GM08714 (cell line): Measurements from ENCODE around the gene PYGM.

Source experiments
- H3K4me3 ChIP-seq: fragments of 200-500 bp; sonication (Bioruptor generic); 2 replicates; pipeline ENCODE4 v1.5.1; 2014; ENCODE audit warnings: mild to moderate bottlenecking, low read length, inconsistent platforms
- ZNF274 ChIP-seq: IDR thresholded peaks from 2 replicates; pipeline ENCODE4 v1.6.1; 2012; ENCODE audit warnings: mild to moderate bottlenecking, low read depth, low read length

PYGM gene

DNA sequence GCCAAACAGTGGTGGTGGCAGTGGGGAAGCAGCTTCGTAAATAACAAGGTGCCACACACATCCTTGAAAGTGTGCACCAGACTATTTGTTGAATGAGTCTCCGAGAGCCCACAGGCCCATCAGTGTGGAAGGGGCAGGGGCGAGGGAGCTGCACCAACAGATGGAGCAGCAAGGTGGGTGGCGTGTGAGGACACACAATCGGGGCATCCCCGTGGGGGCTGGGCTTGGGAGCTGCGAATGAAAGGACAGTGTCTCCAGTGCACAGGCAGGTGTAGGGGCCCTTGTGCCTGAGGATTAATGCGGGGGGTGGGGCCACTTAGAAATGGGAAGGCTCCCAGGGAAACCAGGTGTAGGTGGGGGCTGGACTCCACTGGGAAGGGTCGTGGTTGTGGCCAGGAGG is 39.6 kb downstream of the PYGM start:
- no peak overlapping the region for H3K4me3 ChIP-seq
- TF ChIP-seq ZNF274, result no peak

DNA sequence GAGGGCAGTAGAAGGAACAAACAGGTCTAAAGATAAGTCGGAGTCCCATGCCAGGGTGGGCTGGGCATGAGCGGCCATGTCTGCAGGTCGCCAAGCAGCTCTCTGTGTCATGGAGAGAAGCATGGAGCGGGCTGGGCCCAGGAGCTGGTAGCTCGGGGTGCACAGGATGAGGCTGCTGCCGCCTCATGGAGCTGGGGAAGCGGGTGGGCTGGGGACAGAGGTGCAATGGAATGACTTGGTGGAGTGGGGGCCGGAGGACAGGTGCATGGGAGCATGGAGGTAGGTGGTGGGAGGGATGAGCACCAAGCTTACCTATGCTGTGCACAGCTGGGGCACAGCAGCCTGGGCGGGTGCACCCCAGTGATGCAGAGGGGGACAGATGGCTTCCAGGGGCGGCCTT is 40.4 kb downstream of the PYGM start:
- no peak for TF ChIP-seq ZNF274
- H3K4me3 ChIP-seq, result no peak overlapping the region

DNA sequence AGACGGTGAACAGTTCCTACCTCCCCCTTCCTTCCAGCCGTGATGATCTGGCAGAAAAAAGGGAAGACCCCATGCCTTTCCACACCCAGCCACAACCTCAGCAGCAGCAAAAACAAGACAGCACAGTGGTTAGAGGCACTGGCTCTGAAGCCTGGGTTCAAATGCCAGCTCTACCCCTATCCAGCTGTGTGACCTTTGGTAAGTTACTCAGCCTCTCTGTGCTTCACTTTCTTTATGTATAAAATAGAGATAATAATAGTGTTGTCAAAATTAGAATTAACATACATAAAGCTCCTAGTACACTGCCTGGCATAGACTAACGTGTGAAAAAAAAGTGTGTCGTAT is 41.0 kb downstream of the PYGM start:
- no peak for TF ChIP-seq ZNF274
- H3K4me3 ChIP-seq, result no peak overlapping the region

DNA sequence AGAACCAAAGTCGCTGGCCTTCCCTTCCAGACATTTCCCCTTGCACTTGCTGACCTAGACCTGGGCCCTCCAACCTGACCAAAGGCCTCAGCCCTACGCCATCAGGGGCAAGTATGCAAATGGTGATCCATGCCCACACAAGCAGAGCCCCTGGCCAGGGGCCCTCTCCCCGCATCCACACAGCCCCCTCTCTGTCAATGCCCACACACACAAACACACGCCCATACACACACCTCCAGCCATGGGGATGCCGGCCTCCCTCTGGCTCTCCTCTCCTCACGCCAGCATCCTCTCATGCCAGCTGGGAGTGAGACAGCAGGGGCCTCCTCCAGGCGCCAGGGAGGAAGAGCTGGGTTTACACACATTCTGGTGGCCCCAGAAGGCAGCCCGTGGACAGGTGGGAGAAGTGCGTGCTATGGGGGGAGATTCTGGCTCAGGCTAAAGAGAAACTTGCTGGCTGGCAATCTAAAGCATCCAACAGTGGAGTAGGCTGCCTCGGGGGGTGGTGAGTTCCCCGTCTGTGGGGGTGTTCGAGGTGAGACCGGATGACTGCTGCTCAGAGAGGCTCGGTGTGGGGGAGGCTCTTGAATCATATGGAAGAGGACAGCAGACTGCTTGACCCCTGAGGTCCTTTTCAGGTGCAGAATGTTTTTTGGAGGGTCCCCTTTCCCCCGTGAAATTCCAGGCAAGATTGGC is 41.5 kb downstream of the PYGM start:
- TF ChIP-seq ZNF274, result no peak
- no peak overlapping the region for H3K4me3 ChIP-seq

DNA sequence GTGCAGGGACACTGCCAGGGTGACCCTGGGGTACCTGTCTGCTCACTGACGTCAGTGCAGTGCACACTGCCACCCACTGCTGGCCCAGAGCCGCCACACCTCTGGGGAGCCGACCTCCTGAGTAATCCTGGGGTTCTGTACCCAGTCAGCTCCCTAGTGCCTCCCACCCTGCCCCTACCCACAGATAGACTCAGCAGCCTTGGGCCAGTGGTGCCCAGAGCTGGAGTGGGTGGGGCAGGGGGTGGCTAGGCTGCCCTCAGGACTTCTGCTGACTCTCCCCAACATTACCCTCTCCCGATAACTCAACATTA is 42.6 kb downstream of the PYGM start:
- no peak for TF ChIP-seq ZNF274
- no peak overlapping the region for H3K4me3 ChIP-seq

DNA sequence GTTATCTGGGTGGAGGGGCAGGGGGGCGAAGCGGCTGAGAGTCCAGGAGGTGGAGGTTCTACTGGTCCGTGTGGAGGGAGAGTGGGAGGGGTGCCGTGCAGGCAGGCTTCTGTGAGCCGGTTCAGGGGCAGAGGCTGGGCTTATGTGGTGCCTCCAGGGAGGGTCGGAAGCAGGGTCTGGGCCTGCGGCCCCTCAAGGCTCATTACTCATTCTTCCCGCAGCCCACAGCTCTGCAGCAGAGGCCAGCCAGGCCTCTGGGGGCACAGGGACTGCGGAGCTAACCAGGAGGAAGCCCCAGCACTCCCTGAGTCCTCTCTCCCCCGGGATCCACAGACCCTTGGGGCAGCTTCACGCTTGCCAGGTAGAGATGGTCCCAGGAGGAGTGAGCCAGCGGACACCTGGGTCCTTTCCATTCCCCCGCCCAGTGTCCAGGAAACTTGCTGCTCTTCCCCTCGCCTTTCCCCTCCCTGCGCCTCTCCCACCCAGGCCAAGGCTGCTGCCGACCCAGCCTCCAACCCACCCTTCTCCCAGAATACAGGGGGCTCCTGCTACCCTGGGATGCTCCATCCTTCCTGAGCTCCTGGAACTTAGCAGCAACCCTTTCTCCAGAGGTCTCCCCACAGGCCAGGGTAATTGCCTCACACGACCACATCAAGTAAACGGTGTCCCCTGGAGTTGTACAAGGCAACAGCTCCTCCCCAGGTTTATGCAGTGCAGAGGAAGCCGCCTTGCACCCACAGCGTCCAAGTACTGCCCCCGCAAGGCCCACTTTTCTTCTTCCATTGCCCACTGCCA is 43.1 kb downstream of the PYGM start:
- TF ChIP-seq ZNF274, result no peak
- H3K4me3 ChIP-seq, result no peak overlapping the region

DNA sequence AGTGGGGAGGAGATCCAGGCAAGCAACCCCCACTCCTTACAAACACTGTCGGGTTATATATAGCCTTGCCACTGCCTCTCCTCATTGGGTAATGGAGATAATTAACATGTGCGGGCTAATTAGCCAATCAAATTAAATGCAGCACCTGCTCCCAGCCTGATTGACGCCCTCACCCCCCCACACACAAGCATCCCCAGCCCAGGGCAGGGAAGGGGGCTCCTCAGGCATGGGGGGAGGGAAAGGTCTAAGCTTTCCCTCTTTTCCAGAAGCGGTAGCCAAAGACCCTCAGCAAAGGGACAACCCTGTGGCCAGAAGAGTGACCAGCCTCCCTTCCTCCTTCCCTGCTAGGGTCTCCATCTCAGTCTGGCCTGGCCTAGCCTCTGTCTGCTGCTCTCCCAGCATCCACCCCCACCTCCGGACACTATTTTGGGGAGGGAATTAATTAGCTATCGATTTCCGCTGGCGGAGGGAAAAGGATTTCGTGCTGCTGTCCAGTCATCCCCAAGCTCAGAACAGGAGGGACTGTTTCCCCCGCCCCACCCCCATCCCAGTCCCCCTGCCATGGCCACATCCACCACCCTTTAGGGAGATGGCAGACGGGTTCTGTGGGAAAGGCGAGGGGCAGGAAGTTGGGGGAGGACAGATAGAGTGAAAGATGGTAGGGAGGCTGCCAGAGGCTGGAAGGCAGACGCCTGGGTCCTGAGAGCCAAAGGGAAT is 43.9 kb downstream of the PYGM start:
- no peak for TF ChIP-seq ZNF274
- no peak overlapping the region for H3K4me3 ChIP-seq

DNA sequence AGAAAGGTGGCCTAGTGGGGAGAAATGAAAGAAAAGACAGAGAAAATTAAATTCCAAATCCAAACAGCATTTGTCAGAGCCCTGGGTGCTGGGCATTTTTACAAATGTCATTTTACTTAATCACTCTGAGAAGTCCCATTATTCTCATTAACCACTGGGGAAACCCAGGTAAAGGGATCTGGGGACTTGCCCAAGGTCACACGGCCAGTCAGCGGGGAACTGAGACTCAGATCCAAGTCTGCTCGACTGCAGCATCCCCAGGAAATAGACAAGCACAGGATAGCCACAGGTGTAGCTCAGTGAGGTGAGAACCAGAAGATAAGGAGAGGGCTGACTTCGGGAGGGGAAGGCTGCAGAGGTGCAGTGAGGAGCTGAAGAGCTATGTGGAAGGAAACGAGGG is 44.7 kb downstream of the PYGM start:
- H3K4me3 ChIP-seq, result no peak overlapping the region
- TF ChIP-seq ZNF274, result no peak

DNA sequence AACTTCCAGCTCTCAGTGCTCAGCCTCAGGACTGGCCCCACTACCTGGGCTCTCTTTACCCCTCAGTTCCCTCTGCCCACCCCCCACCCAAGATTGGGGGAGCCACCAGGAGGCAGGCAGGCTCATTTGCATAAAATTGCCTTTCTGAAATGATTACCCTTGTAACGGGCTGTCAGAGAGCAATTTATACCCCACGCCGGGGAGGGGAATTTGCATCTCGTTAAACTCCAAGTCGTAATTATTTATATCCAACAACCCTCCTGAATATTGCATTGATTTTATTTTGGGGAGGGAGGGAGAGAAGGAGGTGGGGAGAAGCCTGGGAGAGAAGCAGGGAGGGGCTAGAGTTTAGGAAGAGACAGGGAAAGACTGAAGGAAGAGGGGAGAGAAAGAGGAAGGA is 45.1 kb downstream of the PYGM start:
- TF ChIP-seq ZNF274, result no peak
- H3K4me3 ChIP-seq, result no peak overlapping the region

DNA sequence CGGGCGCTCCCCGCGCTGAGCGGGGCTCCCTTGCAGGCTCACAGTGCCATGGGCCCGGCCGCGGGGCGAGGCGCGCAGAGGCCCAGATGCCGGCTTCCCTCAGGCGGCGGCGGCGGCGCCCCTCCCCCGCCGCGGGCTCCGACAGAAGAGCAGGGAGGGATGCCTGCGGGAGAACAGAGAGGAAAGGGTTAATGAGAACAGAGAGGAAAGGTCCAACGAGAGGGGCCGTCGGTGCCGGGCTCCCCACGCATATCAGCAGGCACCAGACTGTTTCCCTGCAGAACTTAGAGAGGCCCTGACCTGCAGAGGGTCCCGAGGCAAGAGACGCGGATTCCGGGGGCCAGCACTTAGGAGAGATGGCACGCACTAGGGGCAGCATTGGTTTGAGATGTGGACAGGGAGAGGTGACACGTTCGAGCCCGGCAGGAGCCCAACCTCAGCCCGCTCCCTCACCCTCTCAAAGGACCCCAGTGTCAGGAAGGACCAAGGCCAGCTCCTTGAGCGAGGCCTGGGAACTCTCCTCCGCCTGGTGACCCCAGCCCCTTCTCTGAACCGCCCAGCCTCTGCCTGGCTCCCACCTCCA is 45.9 kb downstream of the PYGM start:
- no peak overlapping the region for H3K4me3 ChIP-seq
- TF ChIP-seq ZNF274, result no peak

DNA sequence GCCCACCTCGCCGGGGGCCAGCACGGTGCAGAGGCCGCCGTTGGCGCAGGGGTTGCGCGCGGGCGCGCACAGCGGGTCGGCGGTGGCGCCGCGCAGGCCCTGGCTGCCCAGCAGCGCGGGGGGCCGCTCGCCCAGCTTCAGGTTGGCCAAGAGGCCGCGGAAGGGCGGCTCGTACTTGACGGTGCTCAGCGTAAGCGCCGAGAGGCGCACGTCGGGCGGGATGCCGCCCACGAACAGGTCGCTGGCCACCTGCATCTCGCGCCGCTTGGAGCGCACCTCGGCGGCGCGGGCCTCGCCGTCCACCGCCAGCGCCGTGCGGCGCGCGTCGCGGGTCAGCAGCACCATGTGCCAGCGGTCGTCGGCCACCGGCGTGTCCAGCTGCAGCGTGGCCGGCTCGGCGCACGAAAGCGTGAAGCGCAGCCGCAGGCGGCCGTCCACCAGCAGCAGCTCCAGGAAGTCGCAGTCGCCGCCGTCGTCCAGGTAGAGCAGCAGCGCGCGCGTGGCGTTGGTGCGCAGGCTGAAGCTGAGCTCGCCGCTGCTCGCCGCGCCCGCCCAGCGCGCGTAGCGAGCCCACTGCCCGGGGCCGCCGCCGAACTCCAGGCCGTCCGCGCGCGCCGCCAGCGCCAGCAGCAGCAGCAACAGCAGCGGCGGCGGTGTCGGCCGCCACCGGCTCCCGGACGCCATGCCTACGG is 46.6 kb downstream of the PYGM start:
- no peak overlapping the region for H3K4me3 ChIP-seq
- TF ChIP-seq ZNF274, result no peak

DNA sequence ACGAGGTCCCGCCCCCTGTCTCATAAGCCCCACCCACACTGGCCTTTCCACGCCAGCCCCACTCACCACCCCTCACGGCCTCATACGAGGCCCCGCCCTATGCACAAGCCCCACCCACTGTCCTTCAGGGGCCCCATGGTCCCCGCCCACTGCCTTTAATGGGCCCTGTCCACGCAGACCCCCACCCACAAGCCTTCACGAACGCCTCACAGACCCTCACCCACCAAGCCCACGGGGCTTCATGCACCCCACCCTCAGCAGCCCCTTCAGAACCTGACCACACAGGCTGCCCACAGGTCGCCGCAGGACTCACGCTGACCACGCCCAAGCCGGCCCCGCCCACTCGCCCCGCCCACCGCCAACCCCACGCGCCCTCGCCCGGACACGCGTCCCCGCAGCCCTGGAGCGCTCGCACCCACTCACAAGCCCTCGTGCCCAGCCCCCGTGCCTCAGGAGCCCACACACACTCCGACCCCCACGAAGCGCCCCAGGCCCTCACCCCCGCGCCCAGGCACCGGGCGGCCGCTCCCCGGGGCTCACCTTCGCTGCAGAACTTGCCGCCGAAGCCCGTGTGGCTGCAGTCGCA is 47.3 kb downstream of the PYGM start:
- TF ChIP-seq ZNF274, result no peak

DNA sequence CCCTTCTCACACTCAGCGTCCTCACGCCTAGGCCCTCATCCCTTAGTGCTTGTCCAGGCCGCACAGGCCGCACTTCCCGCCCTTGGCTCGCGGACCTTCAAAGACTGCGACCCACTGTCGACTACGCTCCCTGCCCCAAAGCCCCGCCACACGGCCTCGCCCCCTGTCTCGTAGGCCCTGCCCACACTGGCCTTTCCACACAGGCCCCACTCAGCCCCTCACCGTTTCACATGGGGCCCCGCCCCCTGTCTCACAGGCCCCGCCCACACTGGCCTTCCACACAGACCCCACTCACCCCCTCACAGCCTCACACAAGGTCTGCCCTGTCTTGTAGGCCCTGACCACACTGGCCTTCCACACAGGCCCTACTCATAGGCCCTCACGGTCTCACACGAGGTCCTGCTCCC is 47.8 kb downstream of the PYGM start:
- H3K4me3 ChIP-seq, result no peak overlapping the region
- no peak for TF ChIP-seq ZNF274

More for the DNA sequence above, 47.3 kb downstream of the PYGM start:
- no peak overlapping the region for H3K4me3 ChIP-seq
